Ishikawa (cell line): ENCODE data around the gene GRIA3.

Experiments used
- CREB1 ChIP-seq: IDR thresholded peaks from 2 replicates; pipeline ENCODE4 v1.6.1; 2012; ENCODE audit warnings: low read depth
- MAX ChIP-seq: IDR thresholded peaks from 2 replicates; pipeline ENCODE4 v1.6.1; 2012
- USF1 ChIP-seq: IDR thresholded peaks from 2 replicates; pipeline ENCODE4 v1.6.1; 2012
- YY1 ChIP-seq: IDR thresholded peaks from 2 replicates; pipeline ENCODE4 v1.6.1; 2012; ENCODE audit warnings: low read depth

GRCh38 chrX:123487669-123488068 is 303.6 kb downstream of the GRIA3 start:
- TF ChIP-seq MAX (no peak), YY1 (no peak), USF1 (no peak), CREB1 (no peak)
